ENCODE results near the gene CASKIN1.

CASKIN1 gene

DNA sequence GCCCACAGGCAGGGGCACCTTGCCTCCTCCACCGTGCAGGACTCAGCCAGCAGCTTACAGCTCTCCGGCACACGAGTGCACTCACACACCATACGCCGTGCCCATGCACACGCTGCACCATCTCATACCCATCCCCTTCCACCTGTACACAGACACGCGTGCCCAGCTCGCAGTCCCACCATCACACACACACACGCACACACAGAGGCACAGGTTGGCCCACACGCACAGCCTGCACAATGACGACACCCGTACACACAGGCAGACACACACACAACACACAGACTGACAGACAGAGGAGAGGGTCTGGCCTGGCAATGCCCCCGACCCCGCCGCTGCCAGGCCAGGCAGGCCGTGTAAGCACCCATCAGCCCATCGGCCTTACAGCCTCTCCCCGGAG is 12.1 kb downstream of the CASKIN1 start:
- Histone ChIP-seq H3K4me1 (ENCODE audit: control insufficient read depth, insufficient read depth, low read length) (no peaks in the 10 kb centered on the region; the same call in 1 of the 2 replicates), H3K9me3 (ENCODE audit: control insufficient read depth, insufficient read depth, low read length) (no peaks in the 10 kb centered on the region), H3K4me3 (ENCODE audit: low read length) (no peak overlapping the region), H3K36me3 (ENCODE audit: control insufficient read depth, insufficient read depth, low read length) (no peaks in the 10 kb centered on the region; the same call in 1 of the 2 replicates), H3K27ac (ENCODE audit: low read length) (no peak overlapping the region), H3K27me3 (ENCODE audit: control insufficient read depth, insufficient read depth, low read length) (no peaks in the 10 kb centered on the region)
- no CpG with 5 or more reads among the region's 19 CpGs for WGBS (ENCODE audit: insufficient coverage, insufficient read length)
- DNase-seq (ENCODE audit: low read depth, low spot score), result no peak

DNA sequence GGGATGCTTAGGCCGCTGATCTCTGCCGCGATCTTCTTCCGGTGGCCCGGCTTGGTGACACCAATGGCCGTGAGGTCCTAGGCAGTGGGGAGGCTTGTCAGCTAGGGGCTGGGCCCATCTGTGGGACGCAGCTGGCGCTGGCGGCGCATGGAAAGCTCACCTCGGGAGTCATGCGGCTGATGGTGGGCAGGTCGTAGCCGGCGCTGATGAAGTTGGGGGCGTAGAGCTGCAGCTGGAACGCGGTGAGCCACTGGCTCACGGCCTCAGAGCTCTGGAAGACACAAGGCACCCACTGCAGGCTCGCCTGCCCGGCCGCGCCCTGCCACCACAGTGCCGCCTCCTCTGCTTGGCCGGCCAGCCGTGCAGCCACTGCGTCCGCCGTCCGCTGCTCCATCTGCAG is 12.7 kb downstream of the CASKIN1 start:
- no CpG with 5 or more reads among the region's 30 CpGs for WGBS (ENCODE audit: insufficient coverage, insufficient read length)
- DNase-seq (ENCODE audit: low read depth, low spot score), result no peak

DNA sequence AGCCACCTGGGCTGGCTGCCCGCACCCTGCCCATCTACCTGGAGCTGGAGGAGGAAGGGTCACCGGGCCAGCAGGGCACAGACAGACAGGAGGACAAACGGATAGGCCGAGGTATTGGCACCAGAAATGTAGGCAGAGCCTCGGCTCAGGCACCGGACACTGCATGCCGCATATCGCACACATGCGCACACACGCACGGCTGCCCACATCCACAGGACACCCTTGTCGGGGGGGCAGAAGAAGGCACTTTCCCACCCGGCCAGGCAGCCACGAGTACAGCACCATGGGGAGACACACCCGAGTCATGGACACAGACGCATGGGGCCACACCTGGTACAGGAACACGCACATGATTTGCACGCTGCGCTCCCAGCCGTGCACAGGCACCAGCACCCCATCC is 14.5 kb downstream of the CASKIN1 start:
- no CpG with 5 or more reads among the region's 20 CpGs for WGBS (ENCODE audit: insufficient coverage, insufficient read length)
- Histone ChIP-seq H3K4me3 (ENCODE audit: low read length) (no peak overlapping the region), H3K4me1 (ENCODE audit: control insufficient read depth, insufficient read depth, low read length) (peaks cover 2% of the 10 kb centered on the region; the same call in 1 of the 2 replicates), H3K27ac (ENCODE audit: low read length) (no peak overlapping the region), H3K9me3 (ENCODE audit: control insufficient read depth, insufficient read depth, low read length) (no peaks in the 10 kb centered on the region), H3K27me3 (ENCODE audit: control insufficient read depth, insufficient read depth, low read length) (no peaks in the 10 kb centered on the region), H3K36me3 (ENCODE audit: control insufficient read depth, insufficient read depth, low read length) (peaks cover 3% of the 10 kb centered on the region; the same call in 1 of the 2 replicates)
- DNase-seq (ENCODE audit: low read depth, low spot score), result no peak

More for the DNA sequence above, 12.7 kb downstream of the CASKIN1 start:
- H3K4me3 ChIP-seq (ENCODE audit: low read length), result no peak overlapping the region
- H3K27me3 ChIP-seq (ENCODE audit: control insufficient read depth, insufficient read depth, low read length), result no peaks in the 10 kb centered on the region
- no peaks in the 10 kb centered on the region; the same call in 1 of the 2 replicates for H3K36me3 ChIP-seq (ENCODE audit: control insufficient read depth, insufficient read depth, low read length)
- no peak overlapping the region for H3K27ac ChIP-seq (ENCODE audit: low read length)
- peaks cover 2% of the 10 kb centered on the region; the same call in 1 of the 2 replicates for H3K4me1 ChIP-seq (ENCODE audit: control insufficient read depth, insufficient read depth, low read length)
- no peaks in the 10 kb centered on the region for H3K9me3 ChIP-seq (ENCODE audit: control insufficient read depth, insufficient read depth, low read length)

DNA sequence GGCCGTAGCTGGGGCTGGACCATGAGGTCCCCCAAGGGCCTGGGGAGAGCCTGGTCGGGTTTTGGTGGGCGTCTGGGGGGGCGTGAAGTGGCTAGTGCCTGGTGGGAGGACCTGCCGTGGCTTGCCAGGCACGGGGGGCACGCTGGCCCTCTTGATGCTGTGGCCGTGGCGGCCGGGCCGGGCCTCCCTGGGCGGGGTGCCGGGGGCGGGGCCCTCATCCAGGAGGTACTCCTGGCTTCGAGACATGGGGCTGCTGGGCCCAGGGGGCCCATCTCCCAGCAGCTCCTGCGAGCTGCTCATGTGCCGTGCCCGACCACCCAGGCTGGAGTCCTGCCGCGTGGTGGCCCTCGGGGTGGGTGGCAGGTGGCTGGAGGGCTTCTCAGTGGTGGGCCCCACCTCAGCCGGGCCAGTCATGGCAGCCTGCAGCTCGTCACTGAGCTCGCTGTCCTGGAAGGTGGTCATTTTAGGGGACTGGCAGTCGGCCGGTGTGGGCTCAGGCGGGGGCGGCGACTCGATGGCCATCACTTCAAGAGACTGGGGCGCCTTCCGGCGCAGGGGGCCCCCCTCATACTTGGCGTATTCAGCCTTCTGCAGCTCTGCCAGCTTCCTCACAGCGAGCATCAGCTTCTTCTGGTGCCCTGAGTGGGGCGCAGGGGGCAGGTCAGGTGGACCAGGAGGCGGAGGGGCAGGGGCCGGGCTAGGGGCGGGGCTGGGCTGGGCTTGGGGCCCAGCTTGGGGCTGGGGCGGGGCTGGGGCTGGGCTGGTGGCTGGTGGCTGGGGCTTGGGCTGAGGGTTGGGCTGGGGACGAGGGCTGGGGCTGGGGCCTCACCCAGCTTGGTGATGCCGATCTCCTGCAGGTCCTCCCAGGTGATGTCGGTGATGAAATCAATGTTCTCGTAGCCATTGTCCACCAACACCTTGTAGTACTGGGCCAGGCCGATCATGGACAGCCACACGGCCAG is 15.2 kb downstream of the CASKIN1 start:
- Histone ChIP-seq H3K4me1 (ENCODE audit: control insufficient read depth, insufficient read depth, low read length) (peaks cover 2% of the 10 kb centered on the region; the same call in 1 of the 2 replicates), H3K36me3 (ENCODE audit: control insufficient read depth, insufficient read depth, low read length) (peaks cover 8% of the 10 kb centered on the region), H3K9me3 (ENCODE audit: control insufficient read depth, insufficient read depth, low read length) (no peaks in the 10 kb centered on the region), H3K4me3 (ENCODE audit: low read length) (no peak overlapping the region), H3K27ac (ENCODE audit: low read length) (no peak overlapping the region), H3K27me3 (ENCODE audit: control insufficient read depth, insufficient read depth, low read length) (no peaks in the 10 kb centered on the region)
- no CpG with 5 or more reads among the region's 46 CpGs for WGBS (ENCODE audit: insufficient coverage, insufficient read length)
- no peak for DNase-seq (ENCODE audit: low read depth, low spot score)

DNA sequence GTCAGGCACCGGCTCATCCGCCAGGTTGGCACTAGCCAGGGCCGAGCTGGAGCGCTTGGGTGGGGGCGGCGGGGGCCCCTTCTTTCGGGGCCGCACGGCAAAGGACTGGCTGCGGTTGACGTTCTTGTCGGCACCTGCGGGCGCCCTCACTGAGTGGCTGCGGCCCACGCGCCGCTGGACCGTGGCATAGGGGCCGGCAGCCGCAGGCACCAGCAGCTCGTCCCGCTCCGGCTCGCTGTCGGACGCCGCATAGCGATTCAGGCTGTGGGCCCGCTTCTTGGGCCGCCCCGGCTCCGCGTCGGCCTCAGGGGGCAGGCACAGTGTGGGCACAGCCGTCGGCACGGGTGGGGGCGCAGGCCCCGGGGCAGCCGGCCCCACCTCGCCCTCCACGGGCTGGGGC is 15.9 kb downstream of the CASKIN1 start:
- Histone ChIP-seq H3K27ac (ENCODE audit: low read length) (no peak overlapping the region), H3K36me3 (ENCODE audit: control insufficient read depth, insufficient read depth, low read length) (peaks cover 16% of the 10 kb centered on the region), H3K4me1 (ENCODE audit: control insufficient read depth, insufficient read depth, low read length) (peaks cover 2% of the 10 kb centered on the region; the same call in 1 of the 2 replicates), H3K9me3 (ENCODE audit: control insufficient read depth, insufficient read depth, low read length) (no peaks in the 10 kb centered on the region), H3K27me3 (ENCODE audit: control insufficient read depth, insufficient read depth, low read length) (no peaks in the 10 kb centered on the region), H3K4me3 (ENCODE audit: low read length) (no peak overlapping the region)
- no CpG with 5 or more reads among the region's 43 CpGs for WGBS (ENCODE audit: insufficient coverage, insufficient read length)
- no peak for DNase-seq (ENCODE audit: low read depth, low spot score)

DNA sequence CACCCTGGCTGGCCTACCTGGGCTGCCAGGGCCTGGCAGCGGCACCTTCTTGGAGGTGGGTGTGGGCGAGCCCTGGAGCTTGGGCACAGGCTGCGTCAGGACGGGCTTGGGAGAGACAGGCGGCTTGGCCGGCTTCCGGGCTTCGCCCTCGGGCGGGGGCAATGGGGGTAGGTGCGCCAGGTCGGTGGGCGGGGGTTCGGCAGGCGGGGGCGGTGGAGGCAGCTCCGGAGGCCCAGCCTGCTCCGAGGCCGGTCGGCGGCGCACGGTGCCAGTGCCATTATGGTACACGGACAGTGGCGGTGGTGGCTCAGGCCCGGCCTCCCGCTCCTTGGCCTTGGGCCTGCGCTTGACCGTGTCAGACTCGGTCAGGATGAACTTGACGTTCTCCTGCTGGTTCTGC is 16.8 kb downstream of the CASKIN1 start:
- WGBS (ENCODE audit: insufficient coverage, insufficient read length), result no CpG with 5 or more reads among the region's 31 CpGs
- H3K4me3 ChIP-seq (ENCODE audit: low read length), result no peak overlapping the region
- H3K27me3 ChIP-seq (ENCODE audit: control insufficient read depth, insufficient read depth, low read length), result no peaks in the 10 kb centered on the region
- no peak for DNase-seq (ENCODE audit: low read depth, low spot score)
- H3K4me1 ChIP-seq (ENCODE audit: control insufficient read depth, insufficient read depth, low read length), result peaks cover 2% of the 10 kb centered on the region
- no peak overlapping the region for H3K27ac ChIP-seq (ENCODE audit: low read length)
- no peaks in the 10 kb centered on the region for H3K9me3 ChIP-seq (ENCODE audit: control insufficient read depth, insufficient read depth, low read length)
- peaks cover 25% of the 10 kb centered on the region for H3K36me3 ChIP-seq (ENCODE audit: control insufficient read depth, insufficient read depth, low read length)

DNA sequence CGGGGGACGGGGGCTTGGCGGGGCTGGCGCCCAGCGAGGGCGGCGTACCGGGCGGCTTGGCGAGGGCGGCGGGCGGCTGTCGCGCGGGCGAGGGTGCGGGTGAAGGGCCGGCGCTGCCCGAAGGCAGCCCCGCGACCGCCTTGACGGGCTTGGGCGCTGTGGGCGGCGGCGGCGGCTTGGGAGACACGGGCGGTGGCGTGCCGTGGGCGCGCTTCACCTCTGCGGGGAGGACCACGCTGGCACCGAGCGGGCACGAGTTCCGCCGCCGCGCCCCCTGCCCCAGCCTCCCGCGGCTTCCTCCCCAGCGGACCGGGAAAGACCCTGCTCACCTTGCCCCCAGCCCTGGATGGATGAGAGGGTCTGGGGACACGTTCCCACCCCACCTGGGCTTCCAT is 17.3 kb downstream of the CASKIN1 start:
- Histone ChIP-seq H3K27ac (ENCODE audit: low read length) (no peak overlapping the region), H3K9me3 (ENCODE audit: control insufficient read depth, insufficient read depth, low read length) (no peaks in the 10 kb centered on the region), H3K4me3 (ENCODE audit: low read length) (no peak overlapping the region; the same call in 1 of the 2 replicates), H3K4me1 (ENCODE audit: control insufficient read depth, insufficient read depth, low read length) (peaks cover 2% of the 10 kb centered on the region), H3K36me3 (ENCODE audit: control insufficient read depth, insufficient read depth, low read length) (peaks cover 29% of the 10 kb centered on the region), H3K27me3 (ENCODE audit: control insufficient read depth, insufficient read depth, low read length) (no peaks in the 10 kb centered on the region)
- DNase-seq (ENCODE audit: low read depth, low spot score), result no peak
- WGBS (ENCODE audit: insufficient coverage, insufficient read length), result no CpG with 5 or more reads among the region's 50 CpGs

DNA sequence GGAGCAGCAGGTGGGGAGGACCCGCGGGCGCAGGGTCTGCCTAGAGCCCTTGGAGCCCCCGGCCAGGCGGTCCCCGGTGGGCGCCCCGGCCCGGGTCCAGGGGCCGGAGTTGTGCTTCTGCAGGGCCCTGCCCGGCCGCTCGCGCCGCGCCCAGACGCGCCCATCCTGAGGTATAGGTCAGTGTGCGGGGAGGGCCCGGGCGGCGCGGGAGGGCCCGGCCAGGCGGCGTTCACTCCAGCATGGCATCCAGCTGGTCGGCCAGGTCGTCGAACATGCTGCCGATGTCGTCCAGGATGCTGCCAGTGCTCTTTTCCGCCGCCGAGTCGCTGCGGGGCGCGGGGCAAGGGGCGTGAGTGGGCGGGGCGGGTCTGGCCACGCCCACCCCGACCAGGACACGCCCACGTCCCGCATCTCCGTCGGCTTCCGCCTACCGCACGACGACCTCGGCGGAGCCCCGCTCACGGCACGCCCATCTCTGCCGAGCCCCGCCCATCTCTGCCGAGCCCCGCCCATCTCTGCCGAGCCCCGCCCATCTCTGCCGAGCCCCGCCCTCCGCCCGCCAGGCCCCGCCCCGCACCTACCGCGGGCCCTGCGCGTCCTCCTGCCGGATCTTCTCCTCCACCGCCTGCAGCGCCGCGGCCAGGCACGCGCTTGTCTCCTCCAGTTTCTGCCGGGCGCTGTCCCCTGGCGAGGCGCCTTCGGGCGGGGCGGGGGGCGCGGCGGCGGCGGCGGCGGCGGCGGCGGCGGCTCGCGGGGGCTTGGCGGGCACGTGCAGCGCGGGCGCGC is 17.9 kb downstream of the CASKIN1 start:
- no peaks in the 10 kb centered on the region for H3K9me3 ChIP-seq (ENCODE audit: control insufficient read depth, insufficient read depth, low read length)
- H3K27me3 ChIP-seq (ENCODE audit: control insufficient read depth, insufficient read depth, low read length), result no peaks in the 10 kb centered on the region
- peaks cover 34% of the 10 kb centered on the region for H3K36me3 ChIP-seq (ENCODE audit: control insufficient read depth, insufficient read depth, low read length)
- H3K4me3 ChIP-seq (ENCODE audit: low read length), result no peak overlapping the region; the same call in 1 of the 2 replicates
- no peak overlapping the region for H3K27ac ChIP-seq (ENCODE audit: low read length)
- DNase-seq (ENCODE audit: low read depth, low spot score), result peak; percentile 18
- H3K4me1 ChIP-seq (ENCODE audit: control insufficient read depth, insufficient read depth, low read length), result peaks cover 2% of the 10 kb centered on the region
- WGBS (ENCODE audit: insufficient coverage, insufficient read length), result no CpG with 5 or more reads among the region's 106 CpGs

DNA sequence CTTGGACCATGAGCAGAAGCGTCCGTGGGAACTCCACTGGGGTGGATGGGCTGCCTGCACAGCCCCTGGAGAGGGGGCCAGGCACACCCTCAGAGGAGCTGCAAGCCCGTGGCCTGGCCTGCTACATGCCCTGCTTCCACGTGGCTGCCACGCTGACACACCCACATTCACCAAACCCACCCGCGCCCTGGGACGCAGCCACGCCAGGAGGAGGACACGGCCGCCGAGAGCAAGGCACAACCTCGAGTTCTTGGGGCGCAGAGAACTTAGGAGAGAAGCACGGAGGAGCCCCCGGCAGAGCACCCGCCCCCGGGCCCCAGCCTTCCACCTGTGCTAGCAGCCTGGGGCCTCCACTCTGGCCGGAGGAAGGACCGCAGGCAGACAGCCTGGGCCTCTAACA is 18.8 kb downstream of the CASKIN1 start:
- H3K9me3 ChIP-seq (ENCODE audit: control insufficient read depth, insufficient read depth, low read length), result no peaks in the 10 kb centered on the region
- H3K36me3 ChIP-seq (ENCODE audit: control insufficient read depth, insufficient read depth, low read length), result peaks cover 44% of the 10 kb centered on the region
- no peak for DNase-seq (ENCODE audit: low read depth, low spot score)
- no peak overlapping the region for H3K27ac ChIP-seq (ENCODE audit: low read length)
- WGBS (ENCODE audit: insufficient coverage, insufficient read length), result no CpG with 5 or more reads among the region's 20 CpGs
- no peak overlapping the region for H3K4me3 ChIP-seq (ENCODE audit: low read length)
- H3K4me1 ChIP-seq (ENCODE audit: control insufficient read depth, insufficient read depth, low read length), result peaks cover 2% of the 10 kb centered on the region
- no peaks in the 10 kb centered on the region for H3K27me3 ChIP-seq (ENCODE audit: control insufficient read depth, insufficient read depth, low read length)

DNA sequence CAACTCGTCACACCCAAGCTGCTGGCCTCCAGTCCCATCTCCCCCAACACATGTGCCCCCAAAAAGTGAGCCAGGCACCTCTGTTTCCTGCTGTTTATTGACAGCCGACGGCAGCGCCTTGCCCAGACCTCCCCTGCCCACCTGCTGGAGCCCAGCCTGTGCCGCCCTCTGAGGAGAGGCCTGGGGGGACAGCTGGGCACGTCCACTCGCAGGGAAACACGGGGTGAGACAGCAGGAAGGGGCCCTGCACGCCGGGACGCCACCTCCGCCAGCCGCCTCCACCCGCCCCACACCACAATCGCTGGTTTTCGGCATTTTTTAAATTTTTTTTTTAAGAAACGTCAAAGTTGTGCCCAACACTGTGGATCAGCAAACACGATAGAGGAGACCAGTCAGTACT is 19.3 kb downstream of the CASKIN1 start:
- H3K27ac ChIP-seq (ENCODE audit: low read length), result no peak overlapping the region
- peaks cover 2% of the 10 kb centered on the region for H3K4me1 ChIP-seq (ENCODE audit: control insufficient read depth, insufficient read depth, low read length)
- H3K36me3 ChIP-seq (ENCODE audit: control insufficient read depth, insufficient read depth, low read length), result peaks cover 46% of the 10 kb centered on the region
- H3K4me3 ChIP-seq (ENCODE audit: low read length), result no peak overlapping the region
- no peaks in the 10 kb centered on the region for H3K9me3 ChIP-seq (ENCODE audit: control insufficient read depth, insufficient read depth, low read length)
- no CpG with 5 or more reads among the region's 18 CpGs for WGBS (ENCODE audit: insufficient coverage, insufficient read length)
- DNase-seq (ENCODE audit: low read depth, low spot score), result no peak
- no peaks in the 10 kb centered on the region for H3K27me3 ChIP-seq (ENCODE audit: control insufficient read depth, insufficient read depth, low read length)
